ENCODE results near the gene GDF10. TPM values are rescaled to one million over a fixed set of nuclear protein-coding genes. Genes with fewer than 3 reads are reported as not detected.

Gene GDF10
- total and polyA plus RNA-seq, 2 donors (not counting 1 experiment from before 2014, with no cell fraction given) = not detected

DNA sequence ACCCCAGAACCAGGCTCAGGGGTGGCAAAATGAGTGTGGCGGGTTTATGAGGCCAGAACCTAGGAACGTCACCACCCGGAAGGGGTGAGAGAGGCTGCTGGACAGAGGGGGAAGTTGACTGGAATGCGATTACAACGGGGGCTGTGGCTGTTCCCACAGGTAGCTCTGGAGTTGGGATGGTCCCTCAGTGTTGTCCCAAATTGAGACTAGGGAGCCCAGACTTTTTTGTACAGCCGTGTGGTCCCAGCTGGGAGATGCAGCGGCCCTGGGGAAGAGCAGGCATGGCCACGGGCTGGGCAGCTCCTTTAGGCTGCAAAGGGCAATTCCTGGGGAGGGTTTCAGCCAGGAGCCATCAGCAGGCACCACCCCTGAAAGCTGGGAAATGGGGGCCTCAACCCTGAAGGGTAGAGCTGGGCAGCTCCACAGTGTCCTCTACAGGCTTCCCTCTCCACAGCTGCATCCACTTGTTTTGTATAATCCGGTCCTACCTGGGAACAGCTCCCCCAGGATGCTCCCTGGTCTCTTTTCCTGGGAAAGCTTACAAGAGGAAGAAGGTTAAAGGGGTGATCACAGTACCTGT lies 11.0 kb upstream of the GDF10 start:
- Histone ChIP-seq H3K4me3 (ENCODE audit: control extremely low read depth in 1 of 5, extremely low read depth in 1 of 5, insufficient read depth in 1 of 5, low read depth in 2 of 5, low read length in 4 of 5) (no peak overlapping the region), H3K9ac (ENCODE audit: low read length) (no peak overlapping the region), H3K4me1 (ENCODE audit: control insufficient read depth in 2 of 2, insufficient read depth in 2 of 2, low read length in 2 of 2) (peaks cover 7 to 13% of the 10 kb centered on the region in 2 donors), H3K36me3 (replicated peaks in 1 of 2; ENCODE audit: control extremely low read depth in 1 of 2, control insufficient read depth in 1 of 2, extremely low read depth in 1 of 2, insufficient read depth in 2 of 2, low read length in 1 of 2) (no peaks in the 10 kb centered on the region), H2AFZ (ENCODE audit: insufficient read depth, low read depth, low read length, poor library complexity, severe bottlenecking) (no peak overlapping the region), H3K79me2 (ENCODE audit: control insufficient read depth, insufficient read depth, low read length) (no peaks in the 10 kb centered on the region), H3K27ac (ENCODE audit: low read length in 2 of 2) (no peak overlapping the region), H3K4me2 (replicated peaks; ENCODE audit: low read depth, low read length, poor library complexity, severe bottlenecking) (no peak overlapping the region), H3K27me3 (replicated peaks in 1 of 4; ENCODE audit: control extremely low read depth in 1 of 4, control insufficient read depth in 3 of 4, insufficient read depth in 4 of 4, low read length in 3 of 4) (no peaks in the 10 kb centered on the region), H4K20me1 (ENCODE audit: control insufficient read depth, insufficient read depth, low read length, poor library complexity, severe bottlenecking) (no peaks in the 10 kb centered on the region), H3K9me3 (ENCODE audit: control extremely low read depth in 1 of 3, control insufficient read depth in 2 of 3, insufficient read depth in 1 of 3, low read length in 2 of 3) (no peaks in the 10 kb centered on the region)
- DNase-seq (no peak), ATAC-seq (ENCODE audit: low read depth) (no peak)
- H3K27ac Mint-ChIP-seq = no peak overlapping the region
- ChIA-PET POLR2A (no interaction called here), CTCF (no interaction called here)
- H3K4me1 Mint-ChIP-seq = peaks cover 15% of the 10 kb centered on the region
- intact Hi-C loops (cut with micrococcal nuclease) = no loop called here
- no peak for TF ChIP-seq EZH2 (IDR thresholded peaks at IDR 0.05; ENCODE audit: borderline replicate concordance, insufficient read depth, low read depth, low read length, poor library complexity, severe bottlenecking)
- TF ChIP-seq, protein P1, sequence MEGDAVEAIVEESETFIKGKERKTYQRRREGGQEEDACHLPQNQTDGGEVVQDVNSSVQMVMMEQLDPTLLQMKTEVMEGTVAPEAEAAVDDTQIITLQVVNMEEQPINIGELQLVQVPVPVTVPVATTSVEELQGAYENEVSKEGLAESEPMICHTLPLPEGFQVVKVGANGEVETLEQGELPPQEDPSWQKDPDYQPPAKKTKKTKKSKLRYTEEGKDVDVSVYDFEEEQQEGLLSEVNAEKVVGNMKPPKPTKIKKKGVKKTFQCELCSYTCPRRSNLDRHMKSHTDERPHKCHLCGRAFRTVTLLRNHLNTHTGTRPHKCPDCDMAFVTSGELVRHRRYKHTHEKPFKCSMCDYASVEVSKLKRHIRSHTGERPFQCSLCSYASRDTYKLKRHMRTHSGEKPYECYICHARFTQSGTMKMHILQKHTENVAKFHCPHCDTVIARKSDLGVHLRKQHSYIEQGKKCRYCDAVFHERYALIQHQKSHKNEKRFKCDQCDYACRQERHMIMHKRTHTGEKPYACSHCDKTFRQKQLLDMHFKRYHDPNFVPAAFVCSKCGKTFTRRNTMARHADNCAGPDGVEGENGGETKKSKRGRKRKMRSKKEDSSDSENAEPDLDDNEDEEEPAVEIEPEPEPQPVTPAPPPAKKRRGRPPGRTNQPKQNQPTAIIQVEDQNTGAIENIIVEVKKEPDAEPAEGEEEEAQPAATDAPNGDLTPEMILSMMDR (IDR thresholded peaks at IDR 0.05) = no peak
- no peak overlapping the region for H3K4me3 Mint-ChIP-seq
- H3K27me3 Mint-ChIP-seq = no peaks in the 10 kb centered on the region
- WGBS (ENCODE audit: insufficient coverage) = 74% methylated on average over 8 of the region's 9 CpGs
- H3K9me3 Mint-ChIP-seq (ENCODE audit: insufficient read depth) = no peaks in the 10 kb centered on the region

- H4K20me1 ChIP-seq (ENCODE audit: control insufficient read depth, insufficient read depth, low read length, poor library complexity, severe bottlenecking) = no peaks in the 10 kb centered on the region
- DNase-seq = no peak
- no peaks in the 10 kb centered on the region for H3K36me3 ChIP-seq (replicated peaks in 1 of 2; ENCODE audit: control extremely low read depth in 1 of 2, control insufficient read depth in 1 of 2, extremely low read depth in 1 of 2, insufficient read depth in 2 of 2, low read length in 1 of 2)
- no peak overlapping the region for H3K27ac ChIP-seq (ENCODE audit: low read length in 2 of 2)
- intact Hi-C loops (cut with micrococcal nuclease) = no loop called here
- H2AFZ ChIP-seq (ENCODE audit: insufficient read depth, low read depth, low read length, poor library complexity, severe bottlenecking) = no peak overlapping the region
- H3K4me1 Mint-ChIP-seq = peaks cover 13% of the 10 kb centered on the region
- TF ChIP-seq, protein P1 (IDR thresholded peaks at IDR 0.05) = no peak
- no peak for TF ChIP-seq EZH2 (IDR thresholded peaks at IDR 0.05; ENCODE audit: borderline replicate concordance, insufficient read depth, low read depth, low read length, poor library complexity, severe bottlenecking)
- peaks cover 7 to 13% of the 10 kb centered on the region in 2 donors for H3K4me1 ChIP-seq (ENCODE audit: control insufficient read depth in 2 of 2, insufficient read depth in 2 of 2, low read length in 2 of 2)
- no peaks in the 10 kb centered on the region for H3K27me3 ChIP-seq (replicated peaks in 1 of 4; ENCODE audit: control extremely low read depth in 1 of 4, control insufficient read depth in 3 of 4, insufficient read depth in 4 of 4, low read length in 3 of 4)
- no peaks in the 10 kb centered on the region for H3K9me3 ChIP-seq (ENCODE audit: control extremely low read depth in 1 of 3, control insufficient read depth in 2 of 3, insufficient read depth in 1 of 3, low read length in 2 of 3)
- no peak overlapping the region for H3K27ac Mint-ChIP-seq
- POLR2A ChIA-PET = no interaction called here
- no peak for ATAC-seq (ENCODE audit: low read depth)
- H3K9me3 Mint-ChIP-seq (ENCODE audit: insufficient read depth) = no peaks in the 10 kb centered on the region
- H3K9ac ChIP-seq (ENCODE audit: low read length) = no peak overlapping the region
- CTCF ChIA-PET = no interaction called here
- no peak overlapping the region for H3K4me2 ChIP-seq (replicated peaks; ENCODE audit: low read depth, low read length, poor library complexity, severe bottlenecking)
- H3K4me3 Mint-ChIP-seq = no peak overlapping the region
- 94% methylated on average over 5 of the region's 6 CpGs for WGBS (ENCODE audit: insufficient coverage)
- no peak overlapping the region for H3K4me3 ChIP-seq (ENCODE audit: control extremely low read depth in 1 of 5, extremely low read depth in 1 of 5, insufficient read depth in 1 of 5, low read depth in 2 of 5, low read length in 4 of 5)
- H3K27me3 Mint-ChIP-seq = no peaks in the 10 kb centered on the region
- H3K79me2 ChIP-seq (ENCODE audit: control insufficient read depth, insufficient read depth, low read length) = no peaks in the 10 kb centered on the region
Measured at GRCh38 chr10:47289921-47290320, 10.1 kb upstream of the GDF10 start.
